ENCODE measurements around the gene NALCN. TPM values are rescaled to one million over a fixed set of nuclear protein-coding genes. Genes with fewer than 3 reads are reported as not detected.
A peak's percentile ranks its signal among the peaks of the same experiment; 100 is the strongest.

Gene NALCN
- total RNA-seq, 2 donors from 2014 or later: 0.11 TPM; not detected in 1

DNA sequence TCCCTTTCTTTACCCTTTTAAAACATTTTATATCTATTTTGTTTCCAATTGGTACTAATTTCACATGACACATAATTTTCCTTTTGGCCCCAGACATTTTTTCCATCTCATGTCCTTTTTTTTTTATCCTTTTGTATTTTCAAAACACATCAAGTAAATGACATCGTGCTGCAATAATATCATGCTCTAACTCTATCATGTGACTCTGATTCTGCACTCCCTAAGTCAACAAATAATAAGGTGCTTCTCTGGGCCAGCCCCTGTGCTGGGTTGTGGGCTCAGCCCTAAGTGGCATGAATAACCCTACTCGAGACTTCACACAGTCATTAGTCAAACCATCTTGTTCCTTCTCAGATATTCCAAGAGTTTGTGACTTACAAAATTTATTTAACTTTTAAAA lies 21.7 kb downstream of the NALCN start:
- no peaks in the 10 kb centered on the region for H3K27me3 ChIP-seq (ENCODE audit: control insufficient read depth, insufficient read depth, low read length, poor library complexity, severe bottlenecking)
- Mint-ChIP-seq H3K9me3 (no peaks in the 10 kb centered on the region), H3K27ac (no peak overlapping the region), H3K36me3 (ENCODE audit: low read depth) (no peaks in the 10 kb centered on the region), H3K4me1 (no peaks in the 10 kb centered on the region), H3K4me3 (no peak overlapping the region), H3K27me3 (ENCODE audit: insufficient read depth) (no peaks in the 10 kb centered on the region)
- no peaks in the 10 kb centered on the region for H3K9me3 ChIP-seq (ENCODE audit: control insufficient read depth, low read length)
- no peak overlapping the region for H3K27ac ChIP-seq (ENCODE audit: low read depth, low read length)
- H3K36me3 ChIP-seq (ENCODE audit: control insufficient read depth, insufficient read depth, low read length): no peaks in the 10 kb centered on the region
- no peaks in the 10 kb centered on the region for H3K4me1 ChIP-seq (ENCODE audit: control insufficient read depth, insufficient read depth, low read length)
- TF ChIP-seq, protein P1, sequence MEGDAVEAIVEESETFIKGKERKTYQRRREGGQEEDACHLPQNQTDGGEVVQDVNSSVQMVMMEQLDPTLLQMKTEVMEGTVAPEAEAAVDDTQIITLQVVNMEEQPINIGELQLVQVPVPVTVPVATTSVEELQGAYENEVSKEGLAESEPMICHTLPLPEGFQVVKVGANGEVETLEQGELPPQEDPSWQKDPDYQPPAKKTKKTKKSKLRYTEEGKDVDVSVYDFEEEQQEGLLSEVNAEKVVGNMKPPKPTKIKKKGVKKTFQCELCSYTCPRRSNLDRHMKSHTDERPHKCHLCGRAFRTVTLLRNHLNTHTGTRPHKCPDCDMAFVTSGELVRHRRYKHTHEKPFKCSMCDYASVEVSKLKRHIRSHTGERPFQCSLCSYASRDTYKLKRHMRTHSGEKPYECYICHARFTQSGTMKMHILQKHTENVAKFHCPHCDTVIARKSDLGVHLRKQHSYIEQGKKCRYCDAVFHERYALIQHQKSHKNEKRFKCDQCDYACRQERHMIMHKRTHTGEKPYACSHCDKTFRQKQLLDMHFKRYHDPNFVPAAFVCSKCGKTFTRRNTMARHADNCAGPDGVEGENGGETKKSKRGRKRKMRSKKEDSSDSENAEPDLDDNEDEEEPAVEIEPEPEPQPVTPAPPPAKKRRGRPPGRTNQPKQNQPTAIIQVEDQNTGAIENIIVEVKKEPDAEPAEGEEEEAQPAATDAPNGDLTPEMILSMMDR (conservative IDR thresholded peaks at IDR 0.05): no peak
- 69 to 94% methylated on average over 2 of the region's 2 CpGs for WGBS, 2 experiments (ENCODE audit: insufficient coverage in 1 of 2, insufficient read length in 1 of 2)
- H3K4me3 ChIP-seq (ENCODE audit: low read length): no peak overlapping the region
- H3K9ac ChIP-seq (ENCODE audit: extremely low read depth, low read length, poor library complexity, severe bottlenecking): no peak overlapping the region
- DNase-seq: no peak

DNA sequence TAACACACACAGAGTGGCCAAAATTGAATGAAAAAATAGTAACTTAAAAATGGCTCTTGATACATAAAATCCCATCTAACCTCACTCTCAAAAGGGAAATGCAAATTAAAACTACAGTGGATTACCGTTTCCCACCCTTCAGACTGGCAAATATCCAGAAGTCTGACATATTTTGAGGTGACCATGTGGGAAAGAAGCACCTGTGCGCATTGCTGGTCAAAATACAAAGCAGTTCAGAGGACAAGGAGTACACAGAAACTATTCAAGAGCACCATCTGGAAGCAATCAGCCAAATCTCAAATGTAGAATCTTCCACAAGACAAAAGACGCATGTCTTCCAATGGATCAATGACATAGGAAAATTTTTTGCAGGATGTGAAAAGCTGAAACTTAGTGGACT lies 23.2 kb downstream of the NALCN start:
- Histone ChIP-seq H3K4me1 (ENCODE audit: control insufficient read depth, insufficient read depth, low read length) (no peaks in the 10 kb centered on the region), H3K9ac (ENCODE audit: extremely low read depth, low read length, poor library complexity, severe bottlenecking) (no peak overlapping the region), H3K27me3 (ENCODE audit: control insufficient read depth, insufficient read depth, low read length, poor library complexity, severe bottlenecking) (no peaks in the 10 kb centered on the region), H3K9me3 (ENCODE audit: control insufficient read depth, low read length) (no peaks in the 10 kb centered on the region), H3K27ac (ENCODE audit: low read depth, low read length) (no peak overlapping the region), H3K4me3 (ENCODE audit: low read length) (no peak overlapping the region), H3K36me3 (ENCODE audit: control insufficient read depth, insufficient read depth, low read length) (no peaks in the 10 kb centered on the region)
- no peak overlapping the region for H3K27ac Mint-ChIP-seq
- H3K27me3 Mint-ChIP-seq (ENCODE audit: insufficient read depth): no peaks in the 10 kb centered on the region
- no peaks in the 10 kb centered on the region for H3K4me1 Mint-ChIP-seq
- H3K4me3 Mint-ChIP-seq: no peak overlapping the region
- DNase-seq: no peak
- H3K9me3 Mint-ChIP-seq: no peaks in the 10 kb centered on the region
- WGBS, 2 experiments (ENCODE audit: insufficient coverage in 1 of 2, insufficient read length in 1 of 2): 89 to 96% methylated on average over 3 of the region's 3 CpGs
- H3K36me3 Mint-ChIP-seq (ENCODE audit: low read depth): no peaks in the 10 kb centered on the region
- TF ChIP-seq, protein P1 (conservative IDR thresholded peaks at IDR 0.05): no peak

DNA sequence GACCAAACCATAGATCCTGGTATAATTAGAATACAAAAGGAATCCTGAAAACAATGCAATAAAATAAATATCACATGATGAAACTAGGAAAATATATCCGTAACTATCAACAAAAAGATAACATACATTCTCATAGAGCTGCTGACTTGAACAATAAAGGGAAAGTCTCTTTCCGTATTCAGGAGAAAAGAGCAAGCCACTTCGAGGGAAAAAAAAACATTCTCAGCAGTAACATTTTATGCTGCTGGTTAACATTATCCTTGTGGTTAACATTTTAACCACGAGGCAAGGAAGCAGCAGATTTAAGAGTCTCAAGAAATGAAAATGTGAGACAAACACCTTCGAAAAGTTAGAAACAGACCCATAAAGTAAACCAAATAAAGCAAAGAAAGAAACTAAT lies 25.8 kb downstream of the NALCN start:
- Histone ChIP-seq H3K9ac (ENCODE audit: extremely low read depth, low read length, poor library complexity, severe bottlenecking) (no peak overlapping the region), H3K4me1 (ENCODE audit: control insufficient read depth, insufficient read depth, low read length) (no peaks in the 10 kb centered on the region), H3K27me3 (ENCODE audit: control insufficient read depth, insufficient read depth, low read length, poor library complexity, severe bottlenecking) (no peaks in the 10 kb centered on the region), H3K36me3 (ENCODE audit: control insufficient read depth, insufficient read depth, low read length) (no peaks in the 10 kb centered on the region), H3K4me3 (ENCODE audit: low read length) (no peak overlapping the region), H3K9me3 (ENCODE audit: control insufficient read depth, low read length) (no peaks in the 10 kb centered on the region), H3K27ac (ENCODE audit: low read depth, low read length) (no peak overlapping the region)
- Mint-ChIP-seq H3K36me3 (ENCODE audit: low read depth) (no peaks in the 10 kb centered on the region), H3K4me1 (no peaks in the 10 kb centered on the region), H3K27ac (peak overlapping the region; percentile 35), H3K4me3 (no peak overlapping the region), H3K27me3 (ENCODE audit: insufficient read depth) (no peaks in the 10 kb centered on the region), H3K9me3 (no peaks in the 10 kb centered on the region)
- 87 to 94% methylated on average over 2 to 5 of the region's 5 CpGs for WGBS, 2 experiments (ENCODE audit: insufficient coverage in 1 of 2, insufficient read length in 1 of 2)
- TF ChIP-seq, protein P1 (conservative IDR thresholded peaks at IDR 0.05): no peak
- DNase-seq: no peak
